Endothelial cell of hepatic sinusoid (primary cell): ENCODE results near the gene CDC16.
"Not testable (repeated sequence)": the region's sequence is repeated elsewhere in the genome, so short reads cannot be mapped to it uniquely, and the experiment has no call there.

ENCODE experiments used
- in situ Hi-C: cut with HindIII; loops from 2 replicates; pipeline ENCODE4 v1.10.0; 2017; ENCODE audit warnings: low sequenced_read_pairs

CDC16 gene

GRCh38 chr13:114234645-114235421 lies at the start of gene CDC16:
Gene CDC16, plus strand, starts transcription at chr13:114234897. Its CDS starts 188 bp downstream, at chr13:114235085.
- in situ Hi-C loops: no loop called here

DNA sequence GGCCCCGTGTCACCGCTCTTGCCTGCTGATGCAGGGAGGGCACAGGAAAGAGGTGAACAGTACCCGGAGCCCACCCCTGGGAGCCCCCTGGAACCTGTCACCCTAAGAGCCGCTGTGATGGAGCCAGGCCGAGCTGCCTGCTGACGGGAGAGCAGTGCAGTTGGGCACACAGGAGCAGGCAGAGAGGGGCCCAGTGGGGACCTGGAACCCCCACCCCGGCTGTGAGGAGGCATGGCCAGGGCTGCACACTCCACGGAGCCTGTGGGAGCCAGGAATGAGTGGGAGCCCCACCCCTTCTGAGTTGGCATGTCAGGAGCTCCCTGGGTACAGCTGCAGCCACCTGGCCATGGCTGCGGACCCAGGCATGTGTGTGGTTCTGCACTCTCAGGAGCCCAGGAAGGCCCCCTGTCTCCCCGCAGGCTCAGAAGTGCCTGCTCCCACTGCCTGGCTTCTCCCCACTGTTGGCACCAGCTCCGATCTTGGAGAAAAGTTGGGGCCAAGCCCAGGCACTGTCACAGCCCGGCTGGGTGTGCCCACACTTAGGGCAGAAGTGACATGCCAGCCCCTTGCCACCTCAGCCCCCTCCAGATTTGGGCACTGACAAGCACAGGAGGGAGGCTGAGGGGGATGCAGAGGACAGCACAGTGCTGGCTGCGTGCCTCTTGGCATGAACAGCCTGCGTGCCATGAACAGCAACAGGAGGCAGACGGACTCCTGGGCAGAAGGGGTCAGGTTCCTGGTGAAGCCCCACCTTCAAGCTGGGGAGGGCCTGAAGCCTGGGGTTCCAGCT lies 49.3 kb upstream of the CDC16 start:
- in situ Hi-C loops: no loop called here

GRCh38 chr13:114194853-114195252 lies 39.8 kb upstream of the CDC16 start:
- in situ Hi-C loops: no loop called here

DNA sequence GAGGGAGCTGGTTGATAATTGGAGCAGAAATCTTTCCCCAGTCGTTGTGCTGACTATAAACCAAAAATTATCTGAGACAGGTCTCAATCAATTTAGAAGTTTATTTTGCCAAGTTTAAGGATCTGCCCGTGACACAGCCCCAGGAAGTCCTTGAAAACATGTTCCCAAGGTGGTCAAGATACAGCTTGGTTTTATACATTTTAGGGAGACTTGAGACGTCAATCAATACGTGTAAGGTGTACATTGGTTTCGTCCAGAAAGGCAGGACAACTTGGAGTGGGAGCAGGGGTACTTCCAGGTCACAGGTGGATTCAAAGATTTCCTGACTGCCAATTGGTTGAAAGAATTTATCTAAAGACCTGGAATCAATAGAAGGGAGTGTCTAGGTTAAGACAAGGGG lies 38.1 kb upstream of the CDC16 start:
- in situ Hi-C loops: no loop called here

GRCh38 chr13:114198556-114198955 lies 36.1 kb upstream of the CDC16 start:
- in situ Hi-C loops: no loop called here

DNA sequence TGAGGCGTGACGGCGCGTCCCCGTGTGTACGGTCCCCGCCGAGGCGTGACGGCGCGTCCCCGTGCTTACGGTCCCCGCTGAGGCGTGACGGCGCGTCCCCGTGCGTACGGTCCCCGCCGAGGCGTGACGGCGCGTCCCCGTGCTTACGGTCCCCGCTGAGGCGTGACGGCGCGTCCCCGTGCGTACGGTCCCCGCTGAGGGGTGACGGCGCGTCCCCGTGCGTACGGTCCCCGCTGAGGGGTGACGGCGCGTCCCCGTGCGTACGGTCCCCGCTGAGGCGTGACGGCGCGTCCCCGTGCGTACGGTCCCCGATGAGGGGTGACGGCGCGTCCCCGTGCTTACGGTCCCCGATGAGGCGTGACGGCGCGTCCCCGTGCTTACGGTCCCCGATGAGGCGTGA lies 35.2 kb upstream of the CDC16 start:
- in situ Hi-C loops: not testable (repeated sequence)

- in situ Hi-C loops: no loop called here
Observed at GRCh38 chr13:114199954-114200353, 34.7 kb upstream of the CDC16 start.

DNA sequence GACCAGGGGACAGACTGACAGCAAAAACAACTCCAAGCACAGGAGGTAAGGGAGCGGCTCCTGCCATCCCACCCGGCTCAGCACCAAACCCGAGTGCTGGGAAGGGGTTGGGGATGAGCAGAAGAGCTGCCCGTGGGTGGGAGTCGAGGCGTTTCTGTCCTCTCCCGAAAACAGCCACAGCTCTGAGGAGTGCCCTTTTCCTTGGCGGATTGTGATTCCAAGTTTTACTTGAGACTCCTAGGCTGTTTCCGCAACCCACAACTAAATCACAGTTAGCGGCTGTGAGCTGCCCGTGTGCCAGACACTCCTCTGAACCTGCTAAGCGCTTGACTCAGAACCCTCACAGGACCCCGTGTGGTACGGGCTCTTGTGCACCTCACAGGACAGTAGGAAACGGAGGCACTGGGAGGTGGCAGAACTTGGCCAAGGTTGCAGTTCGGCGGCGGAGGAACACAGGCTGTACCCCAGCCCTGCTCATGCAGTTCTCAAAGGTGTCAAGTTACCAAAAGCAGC lies 34.2 kb upstream of the CDC16 start:
- in situ Hi-C loops: no loop called here

DNA sequence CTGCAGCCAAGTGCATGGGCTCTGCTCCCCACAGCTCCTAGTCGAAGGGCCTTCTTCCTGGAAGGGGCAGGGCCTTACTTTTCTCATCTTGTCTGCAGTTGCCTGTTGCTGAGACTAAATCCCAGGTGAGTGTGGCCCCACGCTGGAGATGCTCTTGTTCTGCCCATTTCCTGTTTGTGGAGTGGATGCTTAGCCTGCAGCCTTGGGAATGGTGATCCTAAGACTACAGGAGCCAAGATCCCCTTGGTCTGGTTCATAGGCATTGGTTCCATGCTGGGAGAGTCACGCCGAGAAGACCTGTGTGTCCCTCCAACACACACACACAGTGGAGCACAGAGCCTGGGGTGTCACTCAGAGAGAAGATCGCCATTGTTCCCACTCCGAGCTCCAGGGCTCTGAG lies 32.1 kb upstream of the CDC16 start:
- in situ Hi-C loops: no loop called here

GRCh38 chr13:114203536-114203935 lies 31.2 kb upstream of the CDC16 start:
- in situ Hi-C loops: no loop called here

DNA sequence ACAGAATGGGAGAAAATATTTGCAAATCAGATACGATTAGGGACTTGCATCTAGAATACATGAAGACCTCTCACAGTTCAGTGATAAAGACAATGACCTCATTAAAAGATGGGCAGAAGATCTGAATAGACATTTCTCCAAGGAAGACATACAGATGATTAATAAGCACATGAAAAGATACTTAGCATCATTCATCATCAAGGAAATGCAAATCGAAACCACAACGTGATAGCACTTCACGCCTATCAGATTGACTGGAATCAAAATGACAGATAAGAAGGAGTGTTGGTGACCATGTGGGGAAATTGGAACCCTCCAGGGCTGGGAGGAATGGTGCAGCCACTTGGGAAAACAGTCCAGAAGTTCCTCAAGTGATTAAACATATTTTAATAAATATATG lies 29.8 kb upstream of the CDC16 start:
- in situ Hi-C loops: loop anchor here (5.0 kb wide), 1 partner anchor 37 kb away; no protein-coding TSS in a partner anchor

DNA sequence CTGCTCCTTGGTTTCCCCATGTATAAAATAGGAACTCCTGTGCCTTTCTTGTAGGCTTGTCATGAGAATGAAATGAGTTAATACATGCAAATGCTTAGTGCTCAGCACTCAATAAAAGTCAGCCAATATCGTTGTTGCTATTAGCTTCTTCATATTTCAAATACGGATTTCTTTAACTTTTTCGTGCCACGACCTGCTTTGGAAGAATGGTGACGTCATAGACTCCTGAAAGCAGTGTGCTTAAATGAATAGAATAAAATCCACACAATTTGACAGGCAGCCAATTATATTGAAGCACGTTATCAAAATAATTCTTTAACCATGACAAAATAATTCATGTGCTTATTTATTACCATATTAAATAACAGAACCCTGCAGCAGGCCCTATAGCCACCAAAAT lies 26.6 kb upstream of the CDC16 start:
- in situ Hi-C loops: loop anchor here (5.0 kb wide), 1 partner anchor 34 kb away; no protein-coding TSS in a partner anchor

DNA sequence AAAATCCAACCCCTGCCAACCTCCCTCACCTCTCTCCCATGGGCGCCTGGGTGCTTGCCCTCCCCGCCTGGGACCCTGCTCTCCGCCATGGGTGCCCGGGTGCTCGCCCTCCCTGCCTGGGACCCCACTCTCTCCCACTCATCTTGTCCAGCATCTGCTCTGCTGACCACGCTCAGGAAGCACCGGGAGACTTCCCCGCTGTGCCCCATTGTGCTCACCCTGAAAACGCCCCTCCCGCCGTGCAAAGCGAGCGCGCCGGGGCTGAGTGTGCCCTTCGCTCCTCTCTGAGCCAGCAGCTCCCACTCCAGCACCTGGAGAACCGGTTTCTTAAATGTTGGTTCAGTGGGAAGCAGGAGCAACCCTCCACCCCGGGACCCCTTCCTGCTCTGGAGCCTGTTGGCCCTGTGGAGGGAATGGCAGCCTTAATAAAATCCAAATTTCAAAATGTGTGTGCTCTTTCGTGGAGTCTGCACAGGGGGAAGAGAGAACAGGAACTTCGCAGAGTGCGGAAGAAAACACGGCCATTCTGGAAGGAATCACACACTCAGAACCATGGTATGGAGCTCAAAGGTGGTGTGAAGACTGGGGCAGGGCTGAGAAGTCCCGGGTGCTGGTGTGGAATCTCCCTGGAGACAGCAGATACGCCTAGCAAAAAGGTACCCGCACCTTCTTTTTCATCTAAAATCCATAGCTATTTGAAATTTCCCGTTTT lies 23.1 kb upstream of the CDC16 start:
- in situ Hi-C loops: no loop called here

DNA sequence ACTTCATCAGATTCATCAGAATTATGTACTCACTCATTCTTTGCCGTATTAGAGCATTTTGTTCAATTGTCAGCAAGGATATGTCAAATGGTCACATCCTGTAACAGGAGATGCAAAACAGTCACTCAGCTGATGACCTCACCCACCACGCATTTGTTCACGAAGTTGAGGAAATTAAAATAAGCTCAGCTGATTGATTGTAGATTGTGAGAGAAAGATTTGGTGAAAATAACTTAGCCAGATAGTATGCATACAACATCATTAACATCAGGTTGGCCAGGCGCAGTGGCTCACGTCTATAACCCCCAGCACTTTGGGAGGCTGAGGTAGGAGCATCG lies 22.6 kb upstream of the CDC16 start:
- in situ Hi-C loops: no loop called here

DNA sequence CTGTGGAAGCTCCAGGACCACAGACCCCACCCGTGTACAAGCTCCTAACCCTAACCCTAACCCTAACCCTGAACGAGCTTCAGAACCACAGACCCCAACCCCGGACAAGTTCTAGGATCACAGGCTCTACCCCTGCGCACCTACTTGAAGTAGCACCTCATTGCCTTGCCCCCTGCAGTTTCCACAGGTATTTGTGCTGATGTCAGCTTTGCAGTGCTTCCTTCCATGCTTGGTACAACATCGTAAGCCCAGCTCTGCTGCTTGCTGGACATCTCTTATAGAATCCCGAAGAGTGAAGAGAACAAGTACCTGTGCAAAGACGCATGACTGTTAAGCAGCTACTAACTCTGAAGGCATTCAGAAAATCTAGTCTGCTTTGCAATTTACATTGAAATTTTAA lies 20.7 kb upstream of the CDC16 start:
- in situ Hi-C loops: no loop called here

DNA sequence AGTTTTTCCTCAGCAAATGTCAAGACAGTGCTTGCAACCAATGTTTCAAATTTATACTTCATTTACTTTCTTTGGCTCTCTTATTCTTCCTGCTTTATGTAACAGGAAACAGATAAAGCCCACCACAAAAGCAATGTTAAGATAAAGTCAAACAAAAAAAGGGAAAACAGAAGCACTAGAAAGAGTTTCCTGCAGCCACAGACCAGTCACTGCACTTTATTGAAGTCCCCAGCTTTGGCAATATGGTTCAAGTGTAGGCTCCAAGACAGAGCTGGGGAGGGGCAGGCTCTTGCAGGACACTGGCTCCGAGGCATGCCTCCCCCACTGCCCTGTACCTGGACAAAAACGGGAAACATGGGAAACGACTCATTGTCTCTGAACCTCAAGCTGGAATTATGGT lies 15.3 kb upstream of the CDC16 start:
- in situ Hi-C loops: no loop called here

DNA sequence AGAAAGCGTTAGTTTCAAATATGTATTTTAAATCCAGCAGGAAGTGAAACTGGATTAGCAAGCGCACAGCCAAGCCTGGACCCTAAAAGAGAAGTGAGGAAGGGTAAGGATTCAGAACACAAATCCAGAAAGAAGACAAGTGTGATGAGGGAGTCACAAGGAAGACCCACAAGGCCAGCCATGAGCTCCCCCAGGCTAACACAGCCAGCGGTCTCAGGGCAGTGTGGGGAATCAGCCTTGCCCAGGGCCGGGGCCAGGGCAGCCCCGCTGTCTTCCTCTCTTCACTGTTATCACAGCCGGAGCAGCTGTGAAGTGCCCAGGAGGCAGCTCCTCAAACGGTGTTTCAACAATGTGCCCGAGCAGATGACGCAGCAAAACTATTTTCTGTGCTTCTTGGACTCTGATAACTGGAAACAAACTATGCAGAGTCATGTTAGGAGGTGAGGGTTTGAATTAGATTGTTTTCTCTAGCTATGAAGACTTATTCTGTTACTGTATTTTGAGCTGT lies 12.2 kb upstream of the CDC16 start:
- in situ Hi-C loops: no loop called here

DNA sequence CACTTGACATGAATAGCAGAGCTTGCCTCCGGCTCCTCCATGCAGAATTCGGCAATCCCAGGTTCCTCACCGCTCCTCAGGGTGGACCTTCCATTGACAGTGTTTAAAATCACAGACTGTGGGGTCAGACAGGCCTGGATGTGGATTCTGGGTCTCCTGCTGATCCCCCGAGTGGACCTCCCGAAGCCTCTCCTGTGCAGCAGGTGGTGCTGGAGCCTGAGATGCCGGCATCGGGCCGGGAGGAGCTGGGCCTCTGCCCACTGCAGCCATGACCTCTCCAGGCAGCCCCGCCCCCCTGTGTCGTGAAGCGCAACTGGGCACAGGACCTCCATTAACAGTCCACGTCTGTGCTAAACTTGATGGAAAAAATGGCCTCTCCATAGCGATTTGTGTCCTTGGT lies 10.5 kb upstream of the CDC16 start:
- in situ Hi-C loops: no loop called here

GRCh38 chr13:114225610-114226009 lies 9.1 kb upstream of the CDC16 start:
- in situ Hi-C loops: no loop called here

DNA sequence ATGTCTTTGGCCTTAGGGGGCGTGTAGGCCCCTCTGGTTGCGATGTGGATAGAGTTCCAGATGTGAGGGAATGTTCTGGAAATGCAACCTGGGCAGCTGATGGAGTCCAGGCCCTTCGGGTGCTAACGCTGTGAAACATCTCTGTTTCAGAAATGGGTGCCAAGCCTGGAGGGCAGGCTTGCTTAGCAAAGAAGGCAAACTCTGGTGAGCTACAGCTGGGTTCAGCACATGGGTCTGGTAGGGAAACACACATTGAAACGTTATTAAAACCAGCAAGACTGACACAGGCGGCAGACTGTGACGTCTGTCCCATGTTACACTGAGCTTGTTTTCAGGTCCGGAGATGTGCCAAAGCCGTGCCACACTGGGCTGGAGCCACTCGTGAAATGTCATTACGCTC lies 8.6 kb upstream of the CDC16 start:
- in situ Hi-C loops: no loop called here

DNA sequence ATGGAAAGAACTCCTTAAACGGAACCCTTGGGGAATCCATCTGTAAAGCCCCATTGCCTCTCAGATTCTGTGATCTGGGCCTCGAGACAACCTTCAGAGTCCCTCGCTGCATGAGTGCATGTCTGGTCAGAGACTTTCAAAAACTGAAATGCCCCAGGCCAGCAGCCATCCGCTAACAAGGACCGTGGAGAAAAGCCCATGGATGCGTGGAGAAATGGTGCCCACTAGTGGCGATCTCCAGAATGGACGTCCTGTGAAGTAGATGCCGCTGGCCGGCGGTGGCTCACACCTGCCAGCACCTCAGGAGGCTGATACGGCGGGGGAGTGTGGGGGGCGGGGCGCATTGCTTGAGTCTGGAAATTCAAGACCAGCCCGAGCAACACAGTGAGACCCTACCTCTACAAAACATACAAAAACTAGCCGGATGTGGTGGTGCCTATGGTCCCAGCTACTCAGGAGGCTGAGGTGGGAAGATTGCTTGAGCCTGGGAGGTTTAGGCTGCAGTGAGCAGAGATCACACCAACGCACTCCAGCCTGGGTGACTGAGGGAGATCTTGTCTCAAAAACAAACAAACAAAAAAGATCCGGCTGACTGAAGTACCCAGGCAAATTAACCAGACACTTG lies 7.9 kb upstream of the CDC16 start:
- in situ Hi-C loops: no loop called here
